SK-N-SH treated with all-trans-retinoic acid at 6 μM for 48 hours (cell line): ENCODE results near the gene SEPTIN8.

ENCODE experiments used
- BACH2 ChIP-seq: fragments of 250-450 bp; sonication (Bioruptor Pico); IDR thresholded peaks from 2 replicates; pipeline ENCODE4 v1.9.0; 2021; ENCODE audit warnings: mild to moderate bottlenecking, borderline replicate concordance
- CSDC2 ChIP-seq: fragments of 250-450 bp; sonication (Bioruptor Pico); IDR thresholded peaks from 2 replicates; pipeline ENCODE4 v1.5.0; 2020; ENCODE audit warnings: mild to moderate bottlenecking, moderate library complexity
- CSRNP3 ChIP-seq: fragments of 250-450 bp; sonication (Bioruptor Pico); IDR thresholded peaks from 2 replicates; pipeline ENCODE4 v1.5.1; 2021; ENCODE audit warnings: mild to moderate bottlenecking, moderate library complexity
- ESRRG ChIP-seq: fragments of 250-450 bp; sonication (Bioruptor Pico); IDR thresholded peaks from 2 replicates; pipeline ENCODE4 v1.6.1; 2021; ENCODE audit warnings: mild to moderate bottlenecking
- GLIS3 ChIP-seq: fragments of 250-450 bp; sonication (Bioruptor Pico); IDR thresholded peaks from 2 replicates; pipeline ENCODE4 v1.5.0; 2020; ENCODE audit warnings: mild to moderate bottlenecking, moderate library complexity
- OSR1 ChIP-seq: fragments of 250-450 bp; sonication (Bioruptor Pico); IDR thresholded peaks from 2 replicates; pipeline ENCODE4 v1.8.0; 2022; ENCODE audit warnings: moderate library complexity, mild to moderate bottlenecking, inconsistent platforms
- PATZ1 ChIP-seq: fragments of 250-450 bp; sonication (Bioruptor Pico); IDR thresholded peaks from 2 replicates; pipeline ENCODE4 v1.8.0; 2020; ENCODE audit warnings: mild to moderate bottlenecking, moderate library complexity, borderline replicate concordance
- POU6F1 ChIP-seq: fragments of 250-450 bp; sonication (Bioruptor Pico); IDR thresholded peaks from 2 replicates; pipeline ENCODE4 v1.8.0; 2021; ENCODE audit warnings: low read depth, mild to moderate bottlenecking, moderate library complexity, borderline replicate concordance
- RARB ChIP-seq: fragments of 250-450 bp; sonication (Bioruptor Pico); IDR thresholded peaks from 2 replicates; pipeline ENCODE4 v1.8.0; 2021; ENCODE audit warnings: mild to moderate bottlenecking, moderate library complexity
- SNAI2 ChIP-seq: fragments of 250-450 bp; sonication (Bioruptor Pico); IDR thresholded peaks from 2 replicates; pipeline ENCODE4 v1.5.0; 2020; ENCODE audit warnings: mild to moderate bottlenecking, moderate library complexity
- TCF4 ChIP-seq: fragments of 250-450 bp; sonication (Bioruptor Pico); IDR thresholded peaks from 2 replicates; pipeline ENCODE4 v1.8.0; 2021; ENCODE audit warnings: mild to moderate bottlenecking, moderate library complexity, borderline replicate concordance
- TSHZ2 ChIP-seq: fragments of 250-450 bp; sonication (Bioruptor Pico); IDR thresholded peaks from 2 replicates; pipeline ENCODE4 v1.5.0; 2020; ENCODE audit warnings: mild to moderate bottlenecking, moderate library complexity
- ZFP30 ChIP-seq: fragments of 450-650 bp; formaldehyde crosslinking; IDR thresholded peaks from 2 replicates; pipeline ENCODE4 v1.5.0; 2022; ENCODE audit warnings: mild to moderate bottlenecking, moderate library complexity
- ZNF565 ChIP-seq: fragments of 450-650 bp; formaldehyde crosslinking; conservative IDR thresholded peaks from 2 replicates; pipeline ENCODE4 v1.5.0; 2020; ENCODE audit warnings: low read depth, mild to moderate bottlenecking, moderate library complexity

GRCh38 chr5:132718544-132719312 lies 58.3 kb downstream of the SEPTIN8 start:
- TF ChIP-seq POU6F1 = no peak
- no peak for TF ChIP-seq GLIS3 (CRISPR knock-in tag)
- no peak for TF ChIP-seq CSDC2 (CRISPR knock-in tag)
- TF ChIP-seq ZNF565 (CRISPR knock-in tag) = no peak
- no peak for TF ChIP-seq PATZ1
- TF ChIP-seq BACH2 = no peak
- TF ChIP-seq ZFP30 = no peak
- no peak for TF ChIP-seq SNAI2 (CRISPR knock-in tag)
- TF ChIP-seq RARB (CRISPR knock-in tag) = no peak
- no peak for TF ChIP-seq TSHZ2 (CRISPR knock-in tag)
- TF ChIP-seq CSRNP3 = no peak
- TF ChIP-seq OSR1 (CRISPR knock-in tag) = no peak
- no peak for TF ChIP-seq ESRRG (CRISPR knock-in tag)
- TF ChIP-seq TCF4 (CRISPR knock-in tag) = no peak
